Activated CD8-positive, alpha-beta memory T cell treated with anti-CD3 and anti-CD28 coated beads, Interleukin-2, amount 50 U/mL, for 24 hours (primary cell): Measurements from ENCODE around the gene CATSPERZ.

Experiments used
- DNase-seq: peaks from one replicate; pipeline ENCODE4 v3.0.0-alpha.2; 2020; ENCODE audit errors: extremely low read depth

Gene CATSPERZ, protein sequence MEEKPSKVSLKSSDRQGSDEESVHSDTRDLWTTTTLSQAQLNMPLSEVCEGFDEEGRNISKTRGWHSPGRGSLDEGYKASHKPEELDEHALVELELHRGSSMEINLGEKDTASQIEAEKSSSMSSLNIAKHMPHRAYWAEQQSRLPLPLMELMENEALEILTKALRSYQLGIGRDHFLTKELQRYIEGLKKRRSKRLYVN

DNA sequence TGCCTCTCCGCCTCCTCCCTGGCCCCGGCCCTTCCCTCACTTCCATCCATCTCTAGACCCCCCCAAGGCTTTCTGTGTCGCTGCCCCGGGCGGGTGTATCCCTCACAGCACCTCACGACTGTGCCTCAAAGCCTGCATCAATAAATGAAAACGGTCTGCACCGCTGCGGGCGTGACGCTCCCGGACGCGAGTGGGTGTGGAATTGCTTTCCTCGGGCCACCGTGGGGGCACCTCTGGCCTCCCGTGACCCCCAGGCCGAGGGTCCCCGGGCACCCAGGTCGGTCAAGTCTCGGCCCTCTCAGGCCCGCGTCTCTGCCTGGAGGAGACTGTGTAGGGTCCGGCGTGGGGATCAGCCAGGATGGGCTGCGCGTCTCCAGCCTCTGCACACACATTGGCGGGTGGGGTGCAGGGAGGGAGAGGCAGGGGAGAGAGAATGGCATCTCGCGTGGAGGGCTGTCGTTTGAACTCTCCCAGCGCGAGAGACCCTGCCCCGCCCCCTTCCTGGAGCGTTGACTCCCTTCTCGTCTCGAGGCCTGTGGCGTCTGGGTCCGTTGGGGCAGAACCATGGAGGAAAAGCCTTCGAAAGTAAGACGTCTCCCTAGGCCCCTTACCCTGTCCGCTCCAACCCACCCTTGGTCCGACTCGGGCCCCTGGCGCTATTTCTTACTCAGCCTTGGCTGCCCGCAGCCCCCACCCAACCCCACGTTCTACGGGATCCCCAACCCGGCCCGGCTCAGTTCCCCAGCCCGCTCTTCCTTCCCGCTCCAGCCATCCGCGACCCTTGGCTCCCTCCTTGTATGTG lies at the start of gene CATSPERZ:
TSS of gene CATSPERZ (plus strand) at position 512 of the 802 bp plus-strand sequence. CDS start at position 565, 53 bp downstream.
- no peak for DNase-seq

DNA sequence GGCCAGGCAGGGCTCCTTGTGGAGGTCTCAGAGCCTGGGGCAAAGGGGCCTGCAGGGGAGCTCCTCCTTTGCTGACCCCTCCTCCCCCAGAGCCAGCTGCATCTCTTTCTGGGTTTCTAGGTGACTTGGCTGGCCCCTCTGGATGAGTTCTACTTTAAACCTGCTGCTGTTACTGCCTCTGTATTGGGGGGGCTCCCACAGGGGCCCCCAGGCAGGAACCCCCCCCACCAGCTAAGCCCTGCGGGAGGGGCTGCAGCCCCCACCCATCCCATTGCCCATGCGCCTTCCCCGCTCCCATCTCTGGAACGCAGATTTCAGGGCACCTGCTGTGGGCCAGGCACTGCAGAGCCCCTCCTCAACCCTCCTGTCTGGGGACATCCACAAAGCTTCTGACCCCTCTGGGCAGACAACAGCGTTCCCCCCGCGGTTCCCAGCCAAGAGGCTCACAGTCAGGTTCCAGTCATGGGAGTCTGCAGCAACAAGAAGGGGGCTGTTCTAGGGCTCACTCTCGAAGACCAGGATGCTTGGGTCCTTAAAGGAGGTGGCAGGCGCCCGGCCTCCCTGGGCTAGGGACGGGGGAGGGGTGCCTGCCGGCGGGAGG lies 49.6 kb upstream of the CATSPERZ start:
- DNase-seq, result no peak

DNA sequence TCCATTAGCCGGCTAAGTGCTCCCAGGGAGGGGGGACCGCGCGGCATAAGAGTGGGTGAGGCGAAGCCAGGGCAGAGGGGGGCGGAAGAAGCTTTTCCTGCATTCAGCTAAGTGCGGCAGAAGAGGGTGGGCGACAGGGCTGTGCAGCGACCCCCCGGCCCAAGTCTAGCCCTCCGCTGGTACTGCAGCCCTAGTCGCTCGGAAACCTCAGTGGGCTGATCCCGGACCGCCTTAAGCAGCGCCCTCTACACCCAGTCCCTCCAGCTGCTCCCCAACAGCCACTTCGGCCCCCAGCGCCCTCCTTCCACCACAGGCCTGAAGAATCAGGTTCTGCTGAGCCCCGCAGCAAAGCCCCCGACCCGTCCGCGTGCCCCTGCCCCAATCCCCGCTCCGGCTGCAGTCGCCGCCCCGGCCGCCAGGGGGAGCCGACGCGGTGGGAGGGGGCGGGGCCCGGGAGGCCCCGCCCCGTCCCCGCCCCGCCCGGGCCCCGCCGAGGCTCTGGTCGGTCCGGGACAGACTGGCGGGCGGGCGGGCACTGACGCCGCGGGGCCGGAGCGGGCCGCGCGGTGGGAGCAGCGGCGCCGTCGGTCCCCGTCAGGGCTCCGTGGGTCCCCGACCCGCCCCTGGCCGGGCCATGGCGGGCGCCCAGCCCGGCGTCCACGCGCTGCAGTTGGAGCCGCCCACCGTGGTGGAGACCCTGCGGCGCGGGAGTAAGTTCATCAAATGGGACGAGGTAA lies 49.0 kb upstream of the CATSPERZ start, which contains the start of gene PLCB3:
TSS of gene PLCB3 (plus strand) at position 515 of the 737 bp plus-strand sequence. CDS start at position 635, 120 bp downstream.
- no peak for DNase-seq

DNA sequence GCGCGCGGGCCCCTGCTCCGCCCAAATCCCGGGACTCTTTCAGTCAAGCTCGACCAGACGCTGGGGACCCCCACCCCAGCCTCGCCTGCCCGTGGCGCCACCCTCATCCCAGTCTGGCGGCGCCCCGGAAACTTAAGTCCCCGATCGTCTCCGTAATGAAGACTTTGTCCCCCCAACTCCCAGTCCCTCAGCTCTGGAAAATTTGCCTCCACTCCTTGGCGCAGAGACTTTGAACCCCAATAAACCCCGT lies 48.5 kb upstream of the CATSPERZ start:
- DNase-seq, result no peak

DNA sequence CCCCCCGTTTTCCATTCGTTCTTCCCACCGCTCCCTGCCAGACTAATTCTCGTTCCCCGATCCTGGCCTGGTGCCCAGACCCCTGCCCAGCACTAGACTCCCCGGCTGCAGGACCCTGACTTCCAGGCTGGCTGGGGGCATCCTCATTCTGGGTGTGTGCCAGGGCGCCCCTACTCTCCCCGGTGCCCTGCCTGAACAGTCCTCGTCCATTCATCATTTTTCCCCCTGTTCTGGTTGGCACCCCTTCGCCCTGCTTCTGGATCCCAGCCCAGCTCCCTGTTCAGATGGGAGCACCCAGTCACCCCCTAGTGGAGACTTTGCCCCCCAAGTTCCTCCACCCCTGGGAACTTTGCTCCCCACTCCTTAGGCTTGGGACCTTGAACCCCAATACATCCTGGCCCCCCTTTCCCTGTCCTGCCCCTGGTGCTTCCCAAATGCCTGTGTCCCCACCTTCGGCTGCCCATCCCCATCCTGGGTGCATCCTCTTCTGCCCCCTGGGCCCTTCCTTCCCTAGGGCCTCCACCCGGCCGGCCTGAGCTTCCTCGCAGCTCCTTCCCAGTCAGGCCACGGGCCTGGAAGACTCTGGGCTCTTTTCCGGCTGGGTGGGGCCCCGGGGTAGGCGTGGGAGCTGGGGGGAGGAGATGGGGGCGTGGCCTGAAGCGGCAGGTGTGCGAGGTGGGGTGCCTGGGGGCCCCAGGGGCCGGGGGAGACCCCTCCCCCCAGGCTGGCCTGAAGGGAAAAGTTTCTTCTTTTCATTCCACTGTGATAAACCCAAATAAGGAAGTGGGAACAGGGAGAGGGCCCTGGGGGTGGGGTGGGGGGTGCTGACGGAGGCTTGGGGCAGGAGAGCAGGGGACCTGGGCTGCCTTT lies 47.9 kb upstream of the CATSPERZ start:
- no peak for DNase-seq

DNA sequence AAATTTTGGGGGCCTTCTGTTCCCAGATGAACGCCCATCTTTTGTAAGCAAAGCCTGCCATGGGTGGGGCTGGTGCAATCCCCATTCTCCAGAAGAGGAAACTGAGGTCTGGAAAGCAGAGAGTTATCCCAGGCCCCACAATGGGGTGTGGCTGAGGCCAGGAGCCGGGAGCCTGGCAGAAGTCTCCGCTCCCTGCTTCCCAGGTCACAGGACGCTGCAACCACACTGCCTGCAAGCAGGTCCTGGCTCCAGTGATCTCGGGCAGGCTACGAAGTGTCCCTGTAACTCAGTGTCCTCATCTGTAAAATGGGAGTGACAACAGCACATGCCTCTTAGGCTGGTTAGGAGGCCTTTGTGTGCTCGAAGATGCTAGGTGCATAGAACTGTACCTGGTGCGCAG lies 47.1 kb upstream of the CATSPERZ start:
- DNase-seq, result no peak

DNA sequence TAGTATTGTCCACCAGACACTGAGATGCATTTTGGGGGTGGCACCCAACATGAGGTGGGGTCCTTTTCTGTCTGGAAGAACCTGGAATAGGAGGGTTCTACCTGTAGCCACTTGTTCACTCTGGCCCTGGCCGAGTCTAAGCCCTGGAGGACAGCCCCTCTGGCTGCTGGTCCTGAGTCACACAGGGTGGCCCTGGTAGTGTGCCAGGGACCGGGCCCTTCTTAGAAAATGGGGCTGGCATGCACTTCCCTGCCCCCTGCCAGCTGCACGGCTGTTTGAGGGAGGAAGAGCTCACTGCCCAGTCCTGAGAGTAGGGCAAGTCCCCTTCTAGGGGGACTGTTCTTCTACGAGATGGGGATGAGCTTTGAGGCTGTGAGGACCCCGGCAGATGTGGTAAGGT lies 46.7 kb upstream of the CATSPERZ start:
- DNase-seq, result no peak

DNA sequence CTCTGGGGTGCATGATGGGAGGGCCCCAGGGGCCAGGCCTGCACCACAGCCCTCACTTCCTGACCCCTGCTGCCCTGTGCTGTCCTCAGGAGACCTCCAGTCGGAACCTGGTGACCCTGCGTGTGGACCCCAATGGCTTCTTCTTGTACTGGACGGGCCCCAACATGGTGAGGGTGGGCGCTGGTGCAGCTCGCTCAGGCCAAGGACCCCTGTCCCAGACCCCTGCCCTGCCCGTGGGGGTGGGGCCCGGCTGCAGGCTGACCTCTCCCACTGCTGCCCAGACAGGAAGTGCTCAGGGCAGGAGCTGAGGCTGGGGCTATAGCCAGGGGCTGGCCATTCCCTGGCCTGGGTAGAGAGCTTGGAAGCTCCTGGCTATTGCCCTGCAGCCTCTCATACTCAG lies 45.8 kb upstream of the CATSPERZ start:
- no peak for DNase-seq

DNA sequence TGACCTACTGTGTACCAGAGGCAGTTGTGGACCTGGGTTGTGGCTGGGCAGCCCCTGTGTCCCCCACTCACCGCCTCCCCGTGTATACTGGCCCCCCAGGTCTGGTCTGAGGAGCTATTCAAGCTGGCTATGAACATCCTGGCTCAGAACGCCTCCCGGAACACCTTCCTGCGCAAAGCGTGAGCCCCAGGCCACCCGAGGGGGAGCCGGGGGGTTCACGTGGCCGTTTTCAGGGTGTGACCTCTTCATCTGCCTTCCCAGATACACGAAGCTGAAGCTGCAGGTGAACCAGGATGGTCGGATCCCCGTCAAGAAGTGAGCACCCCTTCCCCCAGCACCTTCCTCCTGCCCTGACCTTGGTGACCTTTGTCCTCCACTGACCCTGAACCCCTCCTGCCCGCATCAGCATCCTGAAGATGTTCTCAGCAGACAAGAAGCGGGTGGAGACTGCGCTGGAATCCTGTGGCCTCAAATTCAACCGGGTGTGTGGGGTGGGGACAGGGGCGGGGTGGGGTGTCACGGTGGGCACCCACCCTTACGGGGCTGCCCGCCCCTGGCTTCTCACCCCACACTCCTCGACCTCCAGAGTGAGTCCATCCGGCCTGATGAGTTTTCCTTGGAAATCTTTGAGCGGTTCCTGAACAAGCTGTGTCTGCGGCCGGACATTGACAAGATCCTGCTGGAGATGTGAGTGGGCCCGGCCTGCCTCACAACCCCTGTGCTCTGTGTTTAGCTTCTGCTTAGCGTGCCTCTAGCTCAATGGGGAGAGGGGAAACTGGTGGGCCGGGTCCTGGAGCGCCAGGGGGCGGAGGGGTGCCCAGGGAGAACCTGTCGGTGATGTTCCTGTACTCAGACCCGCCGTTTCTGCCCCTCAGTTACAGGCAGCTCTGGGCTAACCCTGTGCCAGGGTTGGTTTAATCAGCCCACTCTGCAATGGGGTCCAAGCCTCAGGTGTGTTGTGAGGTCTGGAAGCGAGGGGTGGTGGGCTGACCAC lies 44.7 kb upstream of the CATSPERZ start:
- no peak for DNase-seq

DNA sequence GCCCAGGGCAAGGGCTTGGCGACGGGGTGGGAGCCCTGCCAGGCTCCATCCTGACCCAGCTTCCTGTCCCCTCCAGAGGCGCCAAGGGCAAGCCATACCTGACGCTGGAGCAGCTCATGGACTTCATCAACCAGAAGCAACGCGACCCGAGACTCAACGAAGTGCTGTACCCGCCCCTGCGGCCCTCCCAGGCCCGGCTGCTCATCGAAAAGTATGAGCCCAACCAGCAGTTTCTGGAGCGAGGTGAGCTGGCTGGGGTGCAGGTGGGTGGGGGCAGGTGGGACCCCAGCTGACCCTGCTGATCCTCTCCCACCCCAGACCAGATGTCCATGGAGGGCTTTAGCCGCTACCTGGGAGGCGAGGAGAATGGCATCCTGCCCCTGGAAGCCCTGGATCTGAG lies 43.9 kb upstream of the CATSPERZ start:
- DNase-seq, result no peak

DNA sequence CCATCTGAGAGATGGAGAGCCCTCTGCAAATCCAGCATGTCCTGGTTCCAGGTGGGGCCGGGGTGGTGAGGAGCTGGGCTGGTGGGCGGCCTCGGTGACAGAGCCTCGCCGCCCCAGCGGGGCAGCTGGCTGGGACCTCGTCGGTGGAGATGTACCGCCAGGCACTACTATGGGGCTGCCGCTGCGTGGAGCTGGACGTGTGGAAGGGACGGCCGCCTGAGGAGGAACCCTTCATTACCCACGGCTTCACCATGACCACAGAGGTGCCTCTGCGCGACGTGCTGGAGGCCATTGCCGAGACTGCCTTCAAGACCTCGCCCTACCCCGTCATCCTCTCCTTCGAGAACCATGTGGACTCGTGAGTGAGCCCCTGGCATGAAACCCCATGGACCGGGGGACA lies 41.8 kb upstream of the CATSPERZ start:
- no peak for DNase-seq

DNA sequence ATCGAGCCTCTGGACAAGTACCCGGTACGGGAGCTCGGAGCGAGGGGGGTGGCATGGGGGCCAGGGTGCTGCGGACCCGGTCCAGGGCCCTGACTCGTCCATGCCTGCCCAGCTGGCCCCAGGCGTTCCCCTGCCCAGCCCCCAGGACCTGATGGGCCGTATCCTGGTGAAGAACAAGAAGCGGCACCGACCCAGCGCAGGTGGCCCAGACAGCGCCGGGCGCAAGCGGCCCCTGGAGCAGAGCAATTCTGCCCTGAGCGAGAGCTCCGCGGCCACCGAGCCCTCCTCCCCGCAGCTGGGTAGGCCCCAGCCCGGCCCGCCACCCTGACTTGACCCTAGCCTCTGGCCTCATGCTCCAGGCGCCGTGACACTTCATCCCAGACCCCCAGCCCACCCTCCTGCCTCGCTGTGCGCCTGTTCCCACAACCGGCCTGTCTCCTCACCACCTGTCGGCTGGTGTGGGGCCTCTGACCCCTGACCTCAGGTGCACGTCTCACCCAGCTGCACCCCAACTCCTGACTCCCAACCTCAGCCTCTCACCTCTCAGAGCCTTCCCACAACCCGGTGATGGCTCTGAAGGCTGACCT lies 41.1 kb upstream of the CATSPERZ start:
- DNase-seq, result no peak

DNA sequence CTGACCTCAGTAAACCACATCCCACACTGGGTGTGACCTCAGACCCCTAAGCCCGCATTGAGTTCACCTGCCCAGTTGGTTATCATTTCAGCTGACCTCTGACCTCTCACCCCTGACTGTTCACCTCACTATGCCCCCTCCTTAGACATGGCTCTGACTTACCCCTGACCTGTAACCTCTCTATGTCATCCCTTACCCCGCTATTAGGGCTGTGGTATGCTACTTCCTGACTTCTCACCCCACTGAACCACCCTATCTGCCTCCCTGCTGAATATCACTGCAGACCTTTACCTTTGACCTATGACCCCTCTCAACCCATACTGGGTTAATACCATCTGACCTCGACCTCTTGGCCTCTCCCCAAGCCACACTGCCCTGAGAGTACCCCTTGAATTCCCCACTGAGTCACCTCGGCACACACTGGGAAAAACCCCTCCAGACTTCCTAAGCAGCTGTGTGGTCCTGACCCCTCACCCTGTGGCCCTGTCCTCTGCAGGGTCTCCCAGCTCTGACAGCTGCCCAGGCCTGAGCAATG lies 40.6 kb upstream of the CATSPERZ start:
- DNase-seq, result no peak

DNA sequence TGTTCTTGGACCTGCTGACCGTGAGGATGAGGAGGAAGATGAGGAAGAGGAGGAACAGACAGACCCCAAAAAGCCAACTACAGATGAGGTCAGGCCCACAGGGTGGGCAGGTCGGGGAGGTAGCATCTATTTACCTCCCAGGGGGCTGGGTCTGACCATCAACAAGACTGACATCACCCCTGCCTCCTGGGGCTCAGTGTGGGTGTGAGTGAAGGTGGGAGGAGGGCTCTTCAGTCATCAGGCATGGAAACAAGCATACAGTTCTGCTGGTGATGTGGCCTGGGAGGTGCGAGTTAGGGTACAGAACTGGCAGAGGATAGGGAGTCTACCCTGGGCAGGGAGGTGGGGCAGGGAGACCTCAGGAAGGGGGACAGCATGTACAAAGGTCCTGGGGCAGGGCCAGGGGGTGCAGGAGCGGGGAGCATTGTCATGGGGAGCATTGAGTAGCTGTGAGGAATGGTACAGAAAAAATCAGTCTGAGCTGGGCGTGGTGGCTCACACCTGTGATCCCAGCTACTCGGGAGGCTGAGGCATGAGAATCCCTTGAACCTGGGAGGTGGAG lies 39.9 kb upstream of the CATSPERZ start:
- no peak for DNase-seq

DNA sequence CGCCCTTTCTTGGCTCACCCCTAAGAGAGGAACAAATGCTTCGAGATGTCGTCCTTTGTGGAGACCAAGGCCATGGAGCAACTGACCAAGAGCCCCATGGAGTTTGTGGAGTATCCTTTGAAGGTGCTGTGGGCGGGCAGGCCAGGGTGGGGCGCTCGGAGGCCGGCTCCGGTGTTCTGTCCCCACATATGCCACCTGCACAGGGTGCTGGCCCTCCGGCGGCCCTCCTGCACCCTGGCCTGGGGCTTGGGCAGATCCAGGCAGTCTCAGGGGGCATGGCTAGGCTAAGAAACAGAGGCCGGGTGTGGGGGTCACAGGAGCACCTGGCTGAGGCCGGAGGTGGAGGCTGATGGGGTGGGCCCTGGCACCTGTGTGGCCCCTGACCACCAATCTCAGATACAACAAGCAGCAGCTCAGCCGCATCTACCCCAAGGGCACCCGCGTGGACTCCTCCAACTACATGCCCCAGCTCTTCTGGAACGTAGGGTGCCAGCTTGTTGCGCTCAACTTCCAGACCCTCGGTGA lies 38.5 kb upstream of the CATSPERZ start:
- no peak for DNase-seq

DNA sequence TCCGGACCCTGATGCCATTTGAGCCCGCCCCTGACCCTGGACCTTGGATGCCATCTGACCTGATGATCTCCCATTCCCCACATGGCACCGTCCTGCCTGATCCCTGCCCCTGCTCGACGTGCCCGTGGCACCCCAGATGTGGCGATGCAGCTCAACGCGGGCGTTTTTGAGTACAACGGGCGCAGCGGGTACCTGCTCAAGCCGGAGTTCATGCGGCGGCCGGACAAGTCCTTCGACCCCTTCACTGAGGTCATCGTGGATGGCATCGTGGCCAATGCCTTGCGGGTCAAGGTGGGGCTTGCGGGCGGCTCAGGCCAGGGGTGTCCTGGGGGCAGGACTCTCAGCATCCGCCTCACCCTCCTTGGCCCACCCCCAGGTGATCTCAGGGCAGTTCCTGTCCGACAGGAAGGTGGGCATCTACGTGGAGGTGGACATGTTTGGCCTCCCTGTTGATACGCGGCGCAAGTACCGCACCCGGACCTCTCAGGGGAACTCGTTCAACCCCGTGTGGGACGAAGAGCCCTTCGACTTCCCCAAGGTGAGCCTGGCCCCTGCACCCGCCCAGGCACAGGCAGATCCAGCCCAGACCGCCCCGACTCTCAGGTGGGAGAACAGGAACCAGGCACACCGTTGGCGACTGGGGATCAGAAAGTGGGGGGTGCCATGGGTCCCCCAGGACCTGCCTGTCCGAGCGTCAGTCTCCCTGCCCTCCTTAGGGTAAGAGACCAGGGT lies 37.7 kb upstream of the CATSPERZ start:
- no peak for DNase-seq

DNA sequence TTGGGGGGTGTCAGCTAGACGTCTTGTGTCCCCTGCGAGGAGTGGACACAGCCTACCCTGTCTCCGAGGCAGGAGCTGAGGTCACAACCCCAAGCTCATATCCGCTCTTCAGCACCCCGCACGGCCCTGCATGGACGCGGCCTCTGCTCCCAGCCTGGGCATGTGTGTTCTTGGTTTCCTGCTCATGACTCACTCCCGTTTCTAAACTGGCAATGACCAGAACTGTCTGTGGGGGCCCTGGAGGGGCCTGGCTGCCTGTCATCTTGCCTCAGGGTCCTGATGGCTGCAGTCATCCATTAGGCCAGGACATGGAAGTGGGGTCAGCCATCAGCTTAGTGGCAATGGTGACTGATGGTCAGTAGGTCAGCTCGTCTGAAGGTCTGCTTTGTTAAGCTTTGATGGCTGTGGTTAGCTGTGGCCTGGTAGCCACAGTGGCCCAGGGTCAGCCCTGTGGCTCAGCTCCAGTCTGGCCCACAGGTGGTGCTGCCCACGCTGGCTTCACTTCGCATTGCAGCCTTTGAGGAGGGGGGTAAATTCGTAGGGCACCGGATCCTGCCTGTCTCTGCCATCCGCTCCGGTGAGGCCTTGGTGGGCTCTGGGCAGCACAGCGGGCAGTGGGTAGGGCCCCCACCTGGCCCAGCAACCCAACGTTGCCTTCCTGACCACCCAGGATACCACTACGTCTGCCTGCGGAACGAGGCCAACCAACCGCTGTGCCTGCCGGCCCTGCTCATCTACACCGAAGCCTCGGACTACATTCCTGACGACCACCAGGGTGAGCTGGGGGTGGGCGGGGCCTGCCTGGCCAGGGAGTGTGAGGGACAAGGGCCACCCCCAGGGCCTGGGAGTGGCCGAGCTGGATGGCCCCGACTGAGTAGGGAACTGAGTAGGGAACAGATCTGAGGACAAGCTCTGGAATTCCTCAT lies 36.9 kb upstream of the CATSPERZ start:
- no peak for DNase-seq
